NB4 (cell line): ENCODE results near the gene DAB2IP.

Source experiments
- DNase-seq: peaks from one replicate; pipeline ENCODE4 v3.0.0; 2010; ENCODE audit warnings: low read depth
- H3K4me3 ChIP-seq: one replicate; pipeline ENCODE4 v1.5.1; 2011; ENCODE audit warnings: mild to moderate bottlenecking, low read depth, low read length, moderate library complexity
- CTCF ChIP-seq: IDR thresholded peaks from one replicate; pipeline ENCODE4 v1.5.1; 2012; ENCODE audit warnings: low read depth, low read length
- MYC ChIP-seq: IDR thresholded peaks from 2 replicates; pipeline ENCODE4 v1.6.1; 2011; ENCODE audit warnings: low read depth, low read length
- POLR2A ChIP-seq: IDR thresholded peaks from 2 replicates; pipeline ENCODE4 v1.6.1; 2011; ENCODE audit warnings: mild to moderate bottlenecking; ENCODE audit not compliant: insufficient read length; ENCODE audit errors: extremely low read depth
- TF ChIP-seq, protein P1 (sequence below): IDR thresholded peaks from 2 replicates; pipeline ENCODE4 v1.6.1; 2011; ENCODE audit warnings: low read depth, low read length

The DAB2IP gene

GRCh38 chr9:121765021-121765950 is 113.9 kb downstream of the DAB2IP start:
- TF ChIP-seq POLR2A, result no peak
- H3K4me3 ChIP-seq, result no peak overlapping the region
- no peak for DNase-seq

GRCh38 chr9:121766081-121766683 is 114.7 kb downstream of the DAB2IP start:
- TF ChIP-seq MYC (no peak), CTCF (no peak), POLR2A (no peak)
- TF ChIP-seq, protein P1, sequence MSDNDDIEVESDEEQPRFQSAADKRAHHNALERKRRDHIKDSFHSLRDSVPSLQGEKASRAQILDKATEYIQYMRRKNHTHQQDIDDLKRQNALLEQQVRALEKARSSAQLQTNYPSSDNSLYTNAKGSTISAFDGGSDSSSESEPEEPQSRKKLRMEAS, result no peak
- no peak for DNase-seq
- no peak overlapping the region for H3K4me3 ChIP-seq

DNA sequence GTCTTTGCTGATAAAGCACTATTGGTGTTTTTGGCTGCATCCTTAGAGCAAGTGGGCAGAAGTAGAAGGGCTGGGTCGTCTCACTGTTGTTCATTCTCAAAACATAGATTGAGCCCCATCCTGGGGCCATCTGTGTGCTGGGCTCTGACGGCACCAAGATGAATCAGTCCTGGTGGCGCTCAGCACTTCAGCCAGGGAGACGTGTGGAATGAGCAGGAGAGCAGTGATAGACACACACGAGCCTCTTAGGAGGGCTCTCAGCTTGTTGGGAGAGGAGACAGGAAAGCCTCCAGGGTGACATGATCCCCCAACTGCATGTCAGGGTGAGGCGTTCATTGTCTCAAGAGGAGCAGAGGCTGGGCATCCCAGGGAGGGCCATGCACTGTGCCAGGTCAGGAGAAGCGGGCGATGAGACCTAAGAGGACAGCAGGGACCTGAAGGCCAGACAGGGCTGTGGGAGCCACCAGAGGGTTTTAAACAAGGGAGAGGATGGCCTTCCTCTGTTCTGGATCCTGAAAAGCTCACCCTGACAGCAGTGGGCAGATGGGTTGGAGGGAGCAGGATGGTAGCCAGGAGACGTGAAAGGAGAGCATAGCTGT is 115.8 kb downstream of the DAB2IP start:
- TF ChIP-seq POLR2A (no peak), CTCF (no peak), MYC (no peak)
- TF ChIP-seq, protein P1, result no peak
- DNase-seq, result no peak
- no peak overlapping the region for H3K4me3 ChIP-seq

- no peak overlapping the region for H3K4me3 ChIP-seq
- DNase-seq, result no peak
- TF ChIP-seq CTCF (no peak), MYC (no peak), POLR2A (no peak)
- TF ChIP-seq, protein P1, result no peak
Observed at GRCh38 chr9:121768416-121769015, 117.1 kb downstream of the DAB2IP start.

DNA sequence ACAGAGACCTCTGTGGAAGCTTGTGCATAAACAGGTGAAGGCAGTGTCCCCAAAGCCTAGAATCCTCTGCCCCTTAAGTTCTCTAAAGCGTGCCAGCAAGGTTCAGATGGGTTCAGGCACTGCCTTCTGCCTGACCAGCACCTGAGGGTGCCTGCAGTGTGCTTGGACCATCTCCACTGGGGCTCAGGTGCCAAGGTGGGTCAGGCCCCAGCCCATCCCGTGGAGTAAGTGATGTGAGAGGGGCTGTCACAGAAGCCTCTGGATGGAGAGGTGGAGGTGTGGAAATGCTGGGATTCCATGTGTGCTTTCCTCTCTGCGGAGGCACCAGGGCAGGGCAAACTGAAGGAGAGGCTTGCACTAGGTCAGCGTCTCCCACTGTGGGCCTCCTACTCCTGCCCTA is 118.5 kb downstream of the DAB2IP start:
- no peak overlapping the region for H3K4me3 ChIP-seq
- no peak for TF ChIP-seq POLR2A
- TF ChIP-seq CTCF, result no peak
- TF ChIP-seq, protein P1, result no peak

More for the DNA sequence above, 118.5 kb downstream of the DAB2IP start:
- DNase-seq, result no peak
